Measurements from ENCODE around the gene OR2AG2.
A peak's percentile ranks its signal among the peaks of the same experiment; 100 is the strongest.

The OR2AG2 gene

GRCh38 chr11:6738590-6738989, 33.2 kb downstream of the OR2AG2 start:
- DNase-seq: no peak

DNA sequence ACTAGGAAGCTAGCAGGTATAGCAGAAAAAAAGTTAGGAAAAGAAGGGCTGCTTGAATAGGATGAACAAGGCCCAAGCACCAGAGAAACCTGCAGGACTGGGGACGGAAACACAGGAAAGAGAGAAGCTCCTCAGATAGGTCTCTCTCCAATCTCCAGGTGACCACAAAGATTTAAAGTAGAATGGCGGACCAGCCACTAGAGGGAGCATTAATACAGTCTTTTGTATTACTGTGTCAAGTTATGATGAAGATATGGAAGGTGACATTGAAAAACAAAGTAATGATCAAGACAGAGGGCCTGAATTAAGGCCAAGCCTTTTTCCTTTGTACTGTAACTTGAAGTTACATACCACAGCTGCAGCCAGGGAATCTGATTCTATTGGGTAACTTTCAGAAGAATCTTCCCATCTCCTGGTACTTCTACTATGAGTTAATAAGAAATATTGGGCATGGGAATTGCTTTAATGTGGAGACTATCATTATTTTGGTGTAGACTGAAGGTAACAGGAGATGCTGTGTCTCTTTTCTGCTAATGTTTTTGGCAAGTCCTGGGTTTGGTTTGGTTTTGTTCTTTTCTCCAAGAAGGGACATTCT, 33.8 kb downstream of the OR2AG2 start:
- DNase-seq: peak; percentile 87

DNA sequence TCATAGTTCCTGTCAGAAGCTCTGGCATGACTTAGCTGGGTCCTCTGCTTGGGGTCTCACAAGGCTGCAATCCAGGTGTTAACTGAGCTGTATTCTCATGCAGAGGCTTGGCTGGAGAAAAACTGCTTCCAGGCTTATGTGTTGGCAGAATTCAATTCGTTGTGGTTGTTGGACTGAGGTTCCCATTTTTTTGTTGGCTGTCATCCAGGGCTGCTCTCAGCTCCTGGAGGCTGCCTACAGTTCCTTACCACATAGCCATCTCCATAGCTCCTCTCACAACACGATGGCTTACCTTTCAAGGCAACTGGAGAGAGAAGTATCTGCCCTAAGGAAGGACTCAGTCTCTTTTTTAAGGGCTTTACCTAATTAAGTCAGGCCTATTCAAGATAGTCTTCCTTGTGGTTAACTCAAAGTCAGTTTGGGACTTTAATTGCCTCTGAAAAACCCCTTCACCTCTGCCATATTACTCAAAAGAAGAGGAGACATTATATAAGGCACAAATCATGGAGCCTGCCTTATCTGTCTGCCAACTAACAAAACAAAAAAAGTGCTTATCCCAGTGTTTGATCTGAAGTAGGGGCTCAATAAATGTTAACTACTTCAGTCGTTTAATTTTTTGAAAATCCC, 35.2 kb downstream of the OR2AG2 start:
- no peak for DNase-seq

DNA sequence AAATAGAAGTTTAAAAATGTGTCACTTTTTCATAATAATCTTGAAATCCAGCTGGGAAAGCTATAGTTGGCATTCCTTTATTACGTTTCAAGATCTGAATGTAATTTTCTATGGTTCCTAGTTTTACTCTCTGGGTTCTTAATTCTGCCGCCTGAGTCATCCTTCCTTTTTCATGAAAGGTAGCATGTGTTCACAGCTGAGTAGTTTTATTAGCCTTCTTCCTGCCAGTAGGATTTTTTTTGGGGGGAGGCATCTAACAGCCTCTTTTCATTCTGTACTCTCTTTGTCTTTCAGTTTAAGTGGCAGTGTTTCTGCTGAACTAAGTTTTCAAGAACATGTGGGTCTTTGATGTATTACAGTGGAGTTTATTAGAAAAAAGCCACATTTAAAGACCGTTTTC, 36.5 kb downstream of the OR2AG2 start:
- DNase-seq: peak; percentile 42

DNA sequence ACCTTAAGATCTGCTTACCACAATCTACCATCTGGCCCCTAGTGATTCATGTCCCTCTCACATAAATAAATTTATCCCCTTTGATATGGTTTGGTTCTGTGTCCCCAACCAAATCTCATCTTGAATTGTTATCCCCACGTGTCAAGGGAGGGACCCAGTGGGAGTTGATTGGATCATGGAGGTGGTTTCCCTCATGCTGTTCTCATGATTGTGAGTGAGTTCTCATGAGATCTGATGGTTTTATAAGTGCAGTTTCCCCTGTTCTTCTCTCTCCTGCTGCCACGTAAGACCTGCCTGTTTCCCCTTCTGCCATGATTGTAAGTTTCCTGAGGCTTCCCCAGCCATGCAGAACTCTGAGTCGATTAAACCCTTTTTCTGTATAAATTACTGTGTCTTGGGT, 37.2 kb downstream of the OR2AG2 start:
- DNase-seq: no peak

DNA sequence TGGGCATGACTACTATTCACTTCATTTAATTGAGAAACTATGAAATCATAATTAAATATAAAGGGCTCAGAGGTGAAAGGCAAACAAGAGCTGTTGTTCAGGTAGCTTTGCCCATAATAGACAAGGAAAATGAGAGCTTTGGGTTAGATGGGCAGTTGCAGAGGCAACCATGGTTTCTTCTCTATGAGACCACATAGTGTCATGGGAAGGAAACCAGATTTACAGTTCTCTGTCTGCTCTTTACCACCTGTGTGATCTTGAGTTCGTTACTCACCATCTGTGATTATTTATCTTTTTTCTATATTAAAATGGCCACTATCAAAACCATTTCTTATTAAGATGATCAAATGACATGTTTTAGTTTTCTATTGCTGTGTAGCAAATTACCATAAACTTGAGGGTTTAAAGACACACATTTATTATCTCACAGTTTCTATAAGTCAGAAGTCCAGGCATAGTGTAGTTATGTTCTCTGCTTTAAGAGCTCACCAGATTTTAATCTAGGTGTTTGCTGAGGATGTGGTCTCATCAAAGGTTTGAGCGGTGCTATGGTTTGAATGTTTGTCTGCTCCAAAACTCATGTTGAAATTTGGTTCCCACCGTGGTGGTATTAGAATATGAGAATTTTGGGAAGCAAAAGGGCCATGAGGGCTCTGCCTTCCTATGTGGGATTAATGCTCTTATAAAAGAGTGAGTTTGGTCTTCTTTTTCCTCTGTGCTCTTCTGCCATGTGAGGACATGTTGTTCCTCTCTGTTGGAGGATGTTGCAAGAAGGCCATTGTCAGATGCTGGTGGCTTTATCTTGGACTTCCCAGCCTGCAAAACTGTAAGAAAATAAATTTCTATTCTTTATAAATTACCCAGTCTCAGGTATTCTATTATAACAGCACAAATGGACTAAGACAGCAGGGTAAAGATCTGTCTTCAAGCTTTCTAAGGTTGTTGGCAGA, 38.2 kb downstream of the OR2AG2 start:
- DNase-seq: peak; percentile 54

DNA sequence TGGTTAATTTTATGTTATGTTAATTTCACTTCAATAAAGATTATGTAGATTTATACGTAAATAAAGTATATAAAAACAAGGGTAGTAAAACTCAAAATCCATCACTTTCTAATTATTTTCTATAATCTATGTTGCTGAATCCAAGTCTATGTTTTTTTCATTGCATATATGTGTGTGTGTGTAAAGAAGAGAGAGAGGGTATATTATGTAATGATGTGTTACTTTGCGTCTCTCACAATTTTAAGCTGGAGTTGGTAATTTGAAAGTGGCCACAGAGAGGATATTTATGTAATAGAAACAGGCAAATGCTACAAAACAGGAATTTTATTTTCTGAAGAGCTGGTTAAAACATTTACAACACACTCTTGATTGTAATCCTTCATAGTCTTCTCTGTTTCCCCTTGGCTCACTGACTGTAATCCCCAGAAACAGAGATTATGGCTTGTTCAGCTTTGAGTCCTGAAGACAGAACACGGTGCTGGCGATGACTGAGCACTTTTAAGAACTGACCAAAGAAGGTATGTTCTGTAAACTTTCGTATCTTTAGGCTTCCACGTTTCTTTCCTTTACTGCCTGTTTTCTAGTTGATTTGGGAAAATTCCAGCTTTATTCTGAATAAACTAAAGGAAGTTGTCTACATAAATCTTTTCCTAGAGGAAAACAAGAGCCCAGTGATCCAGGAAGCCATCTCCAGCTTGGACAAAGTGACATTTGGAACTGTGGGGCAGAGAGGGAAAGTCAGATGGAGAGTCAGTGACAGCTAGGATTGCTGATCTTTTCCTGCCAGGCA, 43.6 kb downstream of the OR2AG2 start:
- no peak for DNase-seq

GRCh38 chr11:6725386-6725896, 46.3 kb downstream of the OR2AG2 start:
- DNase-seq: no peak

DNA sequence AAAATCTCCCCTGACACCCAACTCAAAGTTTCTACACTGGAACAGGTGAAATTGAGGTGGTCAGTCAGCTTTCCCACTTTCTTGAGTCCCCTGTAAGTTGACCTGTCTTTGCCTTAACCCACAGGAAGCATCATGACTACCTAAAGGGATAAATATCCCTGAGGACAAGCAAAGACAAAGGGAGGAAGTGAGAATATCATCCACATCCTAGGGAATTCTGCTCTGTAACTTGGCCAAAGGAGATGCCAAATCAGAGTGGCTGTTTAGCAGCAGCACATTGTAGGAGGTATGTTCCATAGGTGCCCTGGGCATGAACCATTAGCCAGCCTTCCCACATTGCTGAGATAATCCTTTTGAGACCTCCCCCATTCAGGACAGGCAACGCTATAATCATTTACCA, 47.8 kb downstream of the OR2AG2 start:
- DNase-seq: no peak

DNA sequence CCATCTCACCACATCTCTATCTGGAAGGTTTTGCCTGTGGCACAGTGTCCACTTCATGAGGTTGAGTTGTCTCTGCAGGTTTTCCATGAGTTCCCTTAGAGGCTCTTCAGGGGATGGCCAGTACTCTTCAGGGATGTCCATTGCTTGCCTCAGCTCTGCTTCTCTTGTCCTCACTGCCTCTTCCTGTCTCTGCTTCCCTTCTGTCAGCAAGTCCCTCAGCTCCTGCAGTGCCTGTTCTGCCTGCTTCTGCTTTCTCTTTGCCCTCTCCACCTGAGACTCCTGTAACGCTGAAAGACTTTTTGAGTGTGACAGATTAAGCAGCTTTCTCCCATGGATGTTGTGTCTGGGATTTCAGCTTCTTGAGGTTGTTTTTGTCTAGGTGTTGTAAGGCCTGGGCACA, 50.4 kb downstream of the OR2AG2 start:
- no peak for DNase-seq

DNA sequence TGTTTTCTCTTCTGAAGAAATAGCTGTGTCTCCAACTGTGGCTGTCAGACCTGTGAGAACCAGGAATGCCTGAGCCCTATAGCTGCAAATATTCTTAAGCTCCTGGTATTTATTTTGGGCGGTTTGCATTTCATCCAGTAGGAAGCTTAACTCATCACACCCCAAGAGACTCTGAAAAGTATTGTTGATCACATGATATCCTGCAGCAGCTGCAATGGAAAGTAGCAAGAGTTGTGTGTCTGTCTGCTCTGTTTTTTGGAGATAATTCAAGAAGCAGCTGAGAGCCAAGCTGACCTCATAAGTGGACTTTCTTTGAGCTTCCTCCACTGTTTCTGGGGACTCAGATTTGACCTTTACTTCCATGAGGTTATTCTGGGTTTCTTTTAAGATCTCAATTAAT, 52.2 kb downstream of the OR2AG2 start:
- DNase-seq: no peak

DNA sequence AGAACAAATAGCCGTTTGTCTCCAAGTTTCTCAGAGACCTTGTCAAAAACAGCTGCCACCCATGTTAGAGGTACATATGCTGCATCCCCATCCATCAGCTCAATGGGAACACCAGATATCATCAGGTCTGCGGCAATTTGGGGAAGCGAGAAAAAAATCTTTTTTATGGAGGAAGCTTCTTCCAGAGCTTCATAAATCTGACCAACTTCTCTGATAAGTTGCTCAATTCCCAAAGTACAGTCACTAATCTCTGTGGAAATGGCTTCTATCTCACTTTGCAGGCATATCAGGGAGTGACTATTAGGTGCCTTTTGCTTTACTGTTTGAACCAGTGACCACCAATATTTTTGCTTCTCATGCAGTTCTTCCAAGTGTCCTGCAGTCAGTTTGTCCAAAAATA, 54.4 kb downstream of the OR2AG2 start:
- no peak for DNase-seq

All from CD4-positive, alpha-beta T cell treated with Interleukin-17A for 1 hour (primary cell).